Fibroblast of skin of left quadriceps (primary cell): ENCODE results near the gene FBH1.
A peak's percentile ranks its signal among the peaks of the same experiment; 100 is the strongest.
"Not testable (repeated sequence)": the region's sequence is repeated elsewhere in the genome, so short reads cannot be mapped to it uniquely, and the experiment has no call there.

Source experiments
- DNase-seq, 2 experiments: peaks; one replicate each; pipeline ENCODE4 v3.0.0-alpha.2; 2013; ENCODE audit warnings: low read depth in 2 of 2

The FBH1 gene

GRCh38 chr10:5889624-5890451 is at the start of gene FBH1, which contains the start of gene ANKRD16:
Gene FBH1 (plus strand): TSS chr10:5890243. CDS start chr10:5890346, 103 bp downstream.
Gene ANKRD16 (minus strand): TSS chr10:5889893. CDS start chr10:5889354, 539 bp downstream.
- DNase-seq = peak; percentile 99

- no peak for DNase-seq
Observed at GRCh38 chr10:5840314-5841307, 49.4 kb upstream of the FBH1 start.

GRCh38 chr10:5841965-5842364 is 48.1 kb upstream of the FBH1 start:
- no peak for DNase-seq

GRCh38 chr10:5843686-5844344 is 46.2 kb upstream of the FBH1 start:
- DNase-seq = no peak

DNA sequence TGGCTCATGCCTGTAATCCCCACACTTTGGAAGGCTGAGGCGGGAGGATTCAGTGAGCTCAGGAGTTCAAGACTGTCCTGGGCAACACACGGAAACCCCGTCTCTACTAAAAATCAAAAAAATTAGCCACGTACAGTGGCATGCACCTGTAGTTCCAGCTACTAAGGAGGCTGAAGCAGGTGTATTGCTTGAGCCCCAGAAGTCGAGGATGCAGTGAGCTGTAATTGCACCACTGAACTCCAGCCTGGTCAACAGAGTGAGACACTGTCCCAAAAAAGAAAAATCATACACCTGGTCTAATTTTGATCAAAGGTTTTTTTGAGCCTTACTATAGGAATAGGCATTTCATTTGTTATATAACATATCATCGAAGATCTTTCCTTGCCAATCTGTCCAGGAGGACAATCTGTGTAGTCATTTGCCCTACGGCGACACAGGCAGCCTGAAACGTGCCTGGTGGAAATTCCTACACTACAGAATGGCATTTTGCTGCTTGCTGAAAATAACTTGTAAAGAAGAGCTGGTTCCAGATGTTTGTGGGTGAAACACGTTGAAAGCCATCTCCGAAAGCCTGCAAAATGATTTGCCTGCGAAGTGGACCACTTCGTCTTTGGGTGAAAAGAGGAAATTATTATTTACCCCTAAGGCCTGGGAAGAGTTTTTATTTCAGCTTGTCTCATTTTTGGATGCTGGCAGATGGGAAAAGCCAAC is 45.5 kb upstream of the FBH1 start:
- DNase-seq = no peak

- not testable (repeated sequence) for DNase-seq
Observed at GRCh38 chr10:5846667-5847066, 43.4 kb upstream of the FBH1 start.

GRCh38 chr10:5854131-5854475 is 35.9 kb upstream of the FBH1 start:
- no peak for DNase-seq

DNA sequence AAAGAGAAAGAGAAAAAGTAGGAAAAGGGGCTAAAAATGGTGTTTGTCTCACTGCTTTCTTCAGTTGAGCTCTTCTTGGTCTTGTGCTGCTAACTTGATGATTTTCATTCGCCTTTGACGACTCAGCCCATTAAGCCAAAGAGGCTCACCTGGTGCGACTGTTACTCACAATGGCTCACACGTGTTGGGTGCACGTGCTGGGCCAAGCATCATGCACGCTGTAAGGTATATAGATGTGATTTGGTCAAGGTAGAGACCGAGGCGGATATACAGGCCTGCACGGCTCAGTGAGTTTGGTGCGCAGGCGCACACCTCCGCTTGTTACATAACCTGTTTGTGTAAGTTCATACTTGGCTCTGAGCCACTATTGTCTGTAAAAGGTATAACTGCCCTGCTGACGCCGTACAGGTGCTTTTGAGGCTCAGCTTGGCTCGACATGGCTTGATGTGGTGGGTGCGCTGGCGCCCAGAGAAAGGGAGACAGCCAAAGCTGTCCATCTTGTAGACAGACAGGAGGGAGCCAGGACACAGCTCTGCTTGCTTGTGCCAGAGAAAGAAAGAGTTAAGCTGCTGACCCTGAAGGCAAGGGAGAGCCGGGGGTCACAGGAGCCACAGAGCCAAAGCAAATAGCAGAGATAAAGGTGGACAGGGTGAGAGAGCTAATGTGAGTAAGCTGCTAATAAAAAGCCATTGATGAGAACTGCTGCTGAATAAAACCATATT is 33.9 kb upstream of the FBH1 start:
- DNase-seq = no peak

DNA sequence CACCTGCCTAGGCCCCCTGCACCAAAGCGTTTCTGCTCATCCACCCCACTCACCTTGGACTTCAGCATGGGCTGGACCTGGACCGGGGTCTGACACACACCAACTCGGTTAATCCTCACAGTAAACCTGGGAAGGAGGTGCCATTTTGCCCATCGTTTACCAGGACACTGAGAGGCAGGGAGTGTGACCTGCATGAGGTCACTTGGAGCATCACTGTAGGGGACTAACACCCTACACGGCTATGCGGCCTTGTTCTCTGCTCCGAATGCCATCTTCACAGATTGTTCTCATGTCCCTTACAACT is 33.4 kb upstream of the FBH1 start:
- DNase-seq = no peak

DNA sequence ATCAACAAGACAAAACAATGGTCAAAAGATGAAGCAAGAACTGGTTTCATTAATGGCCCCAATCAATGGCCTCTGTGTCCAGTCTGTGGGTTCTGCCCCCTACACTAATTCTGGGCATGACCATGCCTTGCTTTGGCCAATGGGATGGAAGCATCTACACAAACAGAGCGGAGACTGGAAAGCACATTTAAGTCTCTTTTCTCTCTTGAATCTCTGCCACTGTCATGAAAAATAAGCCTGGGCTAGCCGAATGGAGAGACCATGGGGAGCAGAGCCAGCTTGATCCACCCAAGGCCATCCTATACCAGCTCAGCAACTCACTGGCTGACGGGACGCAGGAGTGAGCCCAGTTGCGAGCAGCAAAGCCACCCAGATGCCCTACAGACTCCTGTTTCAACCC is 31.2 kb upstream of the FBH1 start:
- no peak for DNase-seq

DNA sequence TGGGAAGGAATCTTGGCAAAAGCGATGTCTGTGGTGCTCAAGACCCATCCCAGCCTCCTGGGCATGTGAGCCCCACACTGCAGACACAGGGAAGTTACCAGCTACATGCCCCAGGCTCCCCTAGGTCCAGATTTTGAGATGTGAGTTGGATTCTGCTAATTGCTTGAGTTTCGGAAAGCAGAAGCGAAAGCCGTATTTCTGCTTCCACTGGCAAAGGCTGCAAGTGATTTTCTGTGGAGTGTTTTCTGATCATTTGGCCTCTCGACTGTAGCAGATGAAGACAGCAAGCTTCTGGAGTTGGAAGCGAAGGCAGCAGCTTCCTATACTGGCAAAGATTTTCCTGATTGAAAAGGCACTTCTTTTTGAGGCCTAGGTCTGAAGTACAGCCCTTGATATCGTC is 30.0 kb upstream of the FBH1 start:
- no peak for DNase-seq

- no peak for DNase-seq
Observed at GRCh38 chr10:5862360-5862961, 27.6 kb upstream of the FBH1 start.

DNA sequence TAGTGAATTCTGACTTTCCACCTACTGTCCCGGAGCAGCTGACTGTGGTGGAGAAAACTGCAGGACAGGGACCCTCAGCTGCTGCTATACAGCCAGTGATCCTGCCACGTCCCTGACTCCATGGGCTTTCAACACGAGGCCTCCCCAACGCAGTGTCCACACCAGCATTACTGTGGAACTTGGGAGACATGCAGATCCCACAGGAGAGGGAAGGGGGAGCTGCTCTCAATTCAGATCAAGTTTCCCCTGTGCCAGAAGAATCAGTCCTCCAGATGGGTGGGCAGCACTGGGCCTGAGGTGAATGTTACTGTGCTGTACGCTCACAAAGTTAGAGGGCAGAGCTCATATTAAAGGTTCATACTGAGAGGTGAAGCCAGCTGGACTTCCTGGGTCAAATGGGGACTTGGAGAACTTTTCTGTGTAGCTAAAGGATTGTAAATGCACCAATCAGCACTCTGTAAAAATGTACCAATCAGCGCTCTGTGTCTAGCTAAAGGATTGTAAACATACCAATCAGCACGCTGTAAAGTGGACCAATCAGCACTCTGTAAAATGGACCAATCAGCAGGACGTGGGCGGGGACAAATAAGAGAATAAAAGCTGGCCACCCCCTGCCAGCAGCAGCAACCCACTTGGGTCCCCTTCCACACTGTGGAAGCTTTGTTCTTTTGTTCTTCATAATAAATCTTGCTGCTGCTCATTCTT is 26.9 kb upstream of the FBH1 start:
- DNase-seq = not testable (repeated sequence)

GRCh38 chr10:5866451-5867081 is 23.5 kb upstream of the FBH1 start:
- DNase-seq = not testable (repeated sequence)

DNA sequence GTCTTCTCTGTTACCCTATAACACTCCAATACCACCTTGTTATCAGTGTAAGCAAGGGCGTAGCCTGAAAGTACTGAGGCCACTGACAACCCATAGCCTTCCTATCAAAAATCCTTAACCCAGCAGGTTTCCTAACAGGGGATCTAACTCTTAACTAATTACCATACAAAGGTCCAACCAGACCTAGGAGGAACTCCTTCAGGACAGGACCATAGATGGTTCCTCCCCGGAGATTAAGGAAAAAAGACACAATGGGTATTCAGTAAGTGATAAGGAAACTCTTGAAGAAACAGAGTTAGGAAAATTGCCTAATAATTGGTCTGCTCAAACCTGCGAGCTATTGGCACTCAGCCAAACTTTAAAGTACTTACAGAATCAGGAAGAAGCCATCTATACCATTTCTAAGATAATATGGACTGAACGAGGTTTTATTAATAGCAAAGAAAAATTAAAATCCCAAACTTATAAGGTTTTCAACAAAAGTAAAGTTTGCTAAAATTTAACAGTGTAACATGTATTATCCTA is 22.9 kb upstream of the FBH1 start:
- not testable (repeated sequence) for DNase-seq

DNA sequence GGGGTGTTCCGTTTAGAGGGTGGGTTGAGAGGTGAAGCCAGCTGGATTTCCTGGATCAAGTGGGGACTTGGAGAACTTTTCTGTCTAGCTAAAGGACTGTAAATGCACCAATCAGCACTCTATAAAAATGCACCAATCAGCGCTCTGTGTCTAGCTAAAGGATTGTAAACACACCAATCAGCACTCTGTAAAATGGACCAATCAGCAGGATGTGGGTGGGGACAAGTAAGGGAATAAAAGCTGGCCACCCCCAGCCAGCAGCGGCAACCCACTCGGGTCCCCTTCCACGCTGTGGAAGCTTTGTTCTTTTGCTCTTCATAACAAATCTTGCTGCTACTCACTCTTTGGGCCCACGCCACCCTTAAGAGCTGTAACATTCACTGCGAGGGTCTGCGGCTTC is 21.7 kb upstream of the FBH1 start:
- DNase-seq = not testable (repeated sequence)

- DNase-seq = no peak
Observed at GRCh38 chr10:5869156-5869555, 20.9 kb upstream of the FBH1 start.

DNA sequence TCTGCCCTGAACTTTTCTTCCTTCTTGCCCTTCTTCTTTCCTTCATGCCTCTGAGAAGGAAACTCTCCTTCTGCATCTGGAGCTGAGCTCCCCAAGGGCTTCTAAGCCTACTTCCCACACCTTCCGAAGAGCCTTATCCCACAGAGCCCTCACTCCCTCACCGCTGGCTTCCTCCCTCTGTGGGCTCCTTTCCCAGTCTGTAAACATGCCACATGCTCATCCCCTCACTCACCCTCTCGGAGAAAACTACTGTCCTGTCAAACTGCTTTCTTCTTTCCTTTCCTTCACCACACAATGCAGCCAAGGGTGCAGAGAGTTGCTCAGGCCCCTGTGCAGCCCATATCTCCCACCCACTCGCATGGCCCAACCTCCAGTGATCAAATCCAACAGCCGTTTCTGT is 18.4 kb upstream of the FBH1 start:
- DNase-seq = no peak

GRCh38 chr10:5873515-5873995 is 16.5 kb upstream of the FBH1 start:
- DNase-seq = peak; percentile 53 to 59
